GM21381 (cell line): ENCODE data around the gene PPP1CA.

Source experiments
- ATAC-seq: cut with Tn5 transposase; IDR thresholded peaks from one replicate; pipeline ENCODE4 v1.9.1; 2021; ENCODE audit warnings: mild to moderate bottlenecking, moderate library complexity; ENCODE audit not compliant: unreplicated experiment

The PPP1CA gene

DNA sequence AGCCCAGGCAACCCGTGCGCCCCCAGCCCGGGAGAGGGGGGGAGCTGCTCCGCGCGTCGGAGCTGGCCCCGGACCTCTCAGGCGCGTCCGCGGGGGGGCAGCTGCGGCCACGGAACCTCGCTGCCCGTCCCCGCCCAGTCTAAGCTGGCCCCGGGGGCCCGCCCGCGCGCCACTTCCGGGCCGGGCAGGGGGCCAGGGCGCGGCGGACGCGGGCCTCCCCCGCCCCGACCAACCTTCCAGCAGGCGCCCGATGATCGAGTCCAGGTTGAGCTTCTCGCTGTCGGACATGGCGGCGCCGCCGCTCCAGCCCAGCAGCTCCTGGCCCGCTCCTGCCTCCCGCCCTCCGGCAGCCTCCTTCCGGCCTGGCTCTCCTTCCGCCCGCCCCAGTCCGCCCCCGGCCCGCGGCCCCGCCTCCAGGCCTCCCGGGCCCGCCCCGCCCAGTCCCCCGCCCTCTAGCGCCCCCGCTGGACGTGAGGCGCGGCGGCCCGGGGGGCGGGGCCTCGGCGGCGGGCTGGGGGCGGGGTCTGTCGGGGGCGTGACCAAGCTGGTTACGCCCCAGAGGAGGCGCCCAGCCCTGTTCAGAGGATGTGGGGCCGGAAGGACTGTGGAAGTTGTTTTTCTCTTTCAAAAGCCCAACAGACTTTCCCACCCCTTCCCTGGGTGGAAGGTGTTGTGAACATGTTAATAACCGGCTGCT is at the start of gene PPP1CA:
TSS of gene PPP1CA (minus strand) at position 364 of the 697 bp plus-strand sequence. CDS start at position 288, 76 bp downstream.
- ATAC-seq: peak; percentile 54

DNA sequence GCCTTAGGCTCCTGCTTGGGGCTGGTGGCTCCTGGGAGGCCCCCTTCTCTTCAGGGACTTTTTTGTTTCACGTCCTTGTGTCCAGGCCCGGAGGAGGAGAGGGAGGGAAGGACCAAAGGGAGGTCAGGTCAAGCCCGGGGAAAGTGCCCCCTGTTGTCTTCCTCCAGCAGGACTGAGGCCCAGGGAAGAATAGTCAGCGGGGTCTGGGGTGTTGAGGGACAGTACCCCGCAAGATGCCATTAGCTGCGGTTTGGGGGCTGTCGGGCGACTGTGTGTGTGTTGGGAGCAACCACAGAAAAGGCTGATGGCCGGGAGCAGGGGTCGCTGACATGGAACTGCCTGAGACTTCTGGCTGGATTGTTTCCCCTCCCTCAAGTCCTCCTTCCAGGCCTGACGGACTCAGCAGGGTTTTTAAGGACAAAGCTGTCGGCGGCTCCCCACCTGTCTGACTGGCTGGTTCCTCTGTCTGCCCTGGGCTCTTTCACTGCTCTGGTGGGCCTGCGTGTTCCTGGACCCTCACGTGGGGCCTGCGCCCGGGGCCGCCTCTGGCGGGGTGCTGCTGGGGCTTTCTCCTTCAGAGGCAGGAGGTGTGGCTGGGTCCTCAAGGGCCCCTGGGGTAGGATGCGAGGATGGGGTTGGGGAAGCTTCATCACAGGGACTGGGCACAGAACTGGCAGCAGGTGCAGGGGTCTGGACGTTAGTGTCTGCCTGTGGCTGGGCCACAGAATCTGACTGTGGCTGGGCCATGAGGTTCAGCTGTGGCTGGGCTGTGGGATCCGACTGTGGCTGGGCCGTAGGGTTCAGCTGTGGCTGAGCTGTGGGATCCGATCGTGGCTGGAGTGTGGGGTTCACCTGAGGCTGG is 49.4 kb upstream of the PPP1CA start:
- ATAC-seq: no peak

- ATAC-seq: no peak
Observed at GRCh38 chr11:67449116-67449844, 47.6 kb upstream of the PPP1CA start.

- ATAC-seq: no peak
Observed at GRCh38 chr11:67448220-67448609, 46.6 kb upstream of the PPP1CA start.

GRCh38 chr11:67445515-67445914 is 43.9 kb upstream of the PPP1CA start:
- ATAC-seq: no peak

DNA sequence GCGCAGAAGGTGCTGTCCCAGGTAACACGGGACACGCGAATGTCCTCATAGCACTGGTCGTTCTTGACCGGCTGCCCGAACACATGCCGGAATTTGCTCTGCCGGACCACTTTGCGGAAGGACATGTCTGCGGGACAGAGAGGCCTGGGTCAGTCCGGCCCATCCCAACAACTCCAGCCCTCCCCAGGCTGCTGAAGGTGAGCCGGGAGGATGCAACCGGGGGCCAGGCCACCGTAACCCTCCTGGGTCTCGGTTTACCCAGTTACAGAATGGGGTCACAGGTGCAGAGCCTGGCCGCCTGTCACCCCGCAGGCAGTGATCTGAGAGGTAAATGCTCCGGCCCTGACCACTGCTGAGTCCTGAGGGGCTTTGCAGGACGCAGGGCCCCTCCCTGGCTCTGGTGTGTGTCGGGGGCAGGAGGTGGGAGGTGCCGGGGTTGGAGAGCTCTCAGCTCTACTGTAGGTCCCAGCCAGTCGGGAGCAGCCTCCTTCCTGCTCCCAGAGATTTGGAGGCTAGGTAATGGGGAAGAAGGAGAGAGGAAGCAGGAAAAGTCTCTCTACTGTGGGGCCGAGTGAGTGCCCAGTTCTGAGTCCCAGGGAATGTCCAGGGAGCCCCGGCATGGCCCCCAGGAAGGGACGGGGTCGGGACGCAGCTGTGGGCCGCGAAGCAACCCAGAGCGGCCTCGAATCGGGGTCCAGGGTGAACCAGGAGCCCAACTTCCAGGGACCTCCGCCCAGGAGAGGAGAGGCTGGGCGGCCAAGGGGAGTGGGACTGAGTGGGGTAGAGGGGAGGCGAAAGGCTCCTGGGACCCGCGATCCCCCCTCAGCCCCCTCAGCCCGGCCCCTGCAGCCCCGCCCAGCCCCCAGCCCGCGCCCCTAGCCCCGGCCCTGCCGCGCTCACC is 41.1 kb upstream of the PPP1CA start:
- ATAC-seq: no peak

GRCh38 chr11:67441731-67442351 is 40.2 kb upstream of the PPP1CA start:
- no peak for ATAC-seq

DNA sequence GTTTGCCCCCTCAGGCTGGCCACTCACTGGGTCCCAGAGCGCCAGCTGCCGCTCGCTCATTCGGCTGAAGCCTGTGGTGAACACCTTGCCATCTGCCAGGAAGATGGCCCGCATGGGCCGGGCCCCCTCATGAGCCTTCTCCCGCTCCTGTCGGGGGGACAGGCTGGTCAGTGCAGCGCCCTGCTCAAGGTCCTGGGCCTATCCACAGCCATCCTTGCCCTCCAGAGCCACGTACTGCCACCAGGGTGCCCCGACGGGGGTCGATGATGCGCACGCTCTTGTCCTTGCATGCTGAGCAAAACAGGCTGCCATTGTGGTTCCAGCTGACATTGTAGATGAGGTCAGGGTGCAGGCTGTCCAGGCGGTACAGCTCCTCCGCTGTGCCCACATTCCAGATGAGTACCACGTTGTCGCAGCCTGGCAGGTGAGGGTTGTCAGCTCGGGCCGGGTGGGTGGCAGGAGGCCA is 39.5 kb upstream of the PPP1CA start:
- ATAC-seq: no peak

- no peak for ATAC-seq
Observed at GRCh38 chr11:67440229-67441097, 38.8 kb upstream of the PPP1CA start.

DNA sequence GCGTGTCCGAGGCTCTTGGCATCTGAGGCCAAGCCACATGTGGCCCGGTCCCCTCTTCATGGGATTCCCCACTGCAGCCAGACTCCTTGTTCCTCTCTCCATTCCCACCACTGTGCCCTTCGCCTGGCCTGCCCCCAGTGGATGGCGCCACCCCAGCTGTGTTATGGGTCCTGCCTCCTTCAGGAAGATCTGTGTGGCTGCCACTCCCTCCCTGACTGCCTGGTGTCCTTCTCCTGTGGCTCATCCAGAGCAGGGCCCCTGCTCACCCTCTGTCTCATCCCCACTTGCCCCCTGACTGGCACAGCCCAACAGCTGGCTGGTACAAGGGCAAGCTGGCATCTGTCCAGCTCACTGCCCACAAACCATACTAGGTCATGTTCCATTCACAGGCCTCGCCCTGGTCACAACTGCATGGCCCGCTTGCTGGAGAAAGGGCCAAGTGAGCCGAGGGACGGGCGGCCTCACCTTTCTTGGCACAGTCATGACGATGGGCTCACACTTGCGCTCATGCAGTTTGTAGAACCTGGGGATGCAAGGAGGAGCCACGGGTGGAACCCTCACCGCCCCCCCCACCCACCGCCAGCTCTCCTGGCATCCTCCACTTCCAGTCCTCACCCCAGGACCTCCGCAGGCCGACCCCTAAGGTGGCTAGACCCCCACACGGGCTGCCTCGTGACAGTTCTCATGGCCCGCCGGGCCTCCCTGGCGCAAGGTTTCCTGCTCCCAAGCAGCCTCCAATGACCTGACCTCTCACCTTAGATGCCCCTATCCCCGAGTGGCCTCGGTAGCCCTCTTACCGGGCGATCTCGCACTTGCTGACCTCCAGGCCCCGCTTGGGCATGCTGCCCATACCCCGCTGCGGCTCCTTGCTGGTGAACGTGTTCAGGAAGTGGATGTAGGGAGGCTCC is 37.9 kb upstream of the PPP1CA start:
- no peak for ATAC-seq

DNA sequence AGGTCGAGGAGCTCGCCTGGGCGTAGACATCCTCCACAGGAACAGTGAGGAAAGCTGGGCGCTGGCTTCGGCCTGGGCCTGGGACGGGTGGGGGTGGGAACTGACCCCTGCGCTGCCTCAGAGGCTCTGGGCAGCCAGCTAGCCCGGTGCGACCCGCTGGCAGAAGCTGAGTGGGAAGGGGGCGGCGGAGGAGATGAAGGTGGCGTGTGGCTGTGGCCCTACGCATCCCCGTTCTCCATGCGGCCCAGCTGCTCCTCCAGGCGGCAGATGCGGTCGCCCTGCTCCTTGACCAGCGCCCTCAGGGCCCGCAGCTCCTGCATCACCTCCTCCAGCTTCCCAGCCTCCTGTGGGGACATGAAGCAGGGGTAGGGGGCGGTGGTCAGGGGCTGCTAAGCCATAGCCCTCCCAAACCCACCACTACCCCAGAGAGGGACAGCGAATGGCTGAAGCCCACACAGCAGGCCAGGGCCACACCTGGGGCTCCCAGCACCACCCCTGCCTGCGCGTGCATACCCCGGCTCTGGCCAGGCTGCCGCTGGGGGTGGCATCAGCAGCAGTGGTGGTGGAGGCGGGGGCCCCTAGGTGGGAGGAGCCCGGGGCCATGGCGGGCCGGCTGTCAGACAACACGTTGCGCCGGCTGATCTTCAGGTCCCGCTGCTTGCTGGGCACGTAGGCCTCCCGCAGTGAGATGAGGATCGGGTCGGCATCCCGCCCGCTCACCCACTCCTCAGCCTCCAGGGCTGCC is 36.7 kb upstream of the PPP1CA start:
- no peak for ATAC-seq

DNA sequence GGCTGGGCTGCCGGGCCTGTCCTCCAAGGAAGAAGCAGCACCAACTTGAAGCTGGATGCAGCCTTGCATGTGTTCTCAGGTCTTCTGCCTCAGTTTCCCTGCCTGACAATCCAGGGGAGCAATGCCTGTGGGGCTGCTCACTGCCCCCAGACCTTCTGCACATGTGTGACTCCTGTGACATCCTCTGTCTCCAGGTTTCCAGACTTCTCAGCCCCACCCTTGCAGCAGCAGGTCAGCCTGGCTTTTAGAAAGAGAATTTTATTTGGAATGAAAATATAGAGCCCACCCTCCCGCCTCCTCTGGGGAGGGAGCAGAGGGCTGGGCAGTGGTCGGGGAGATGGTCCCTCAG is 36.1 kb upstream of the PPP1CA start:
- no peak for ATAC-seq

DNA sequence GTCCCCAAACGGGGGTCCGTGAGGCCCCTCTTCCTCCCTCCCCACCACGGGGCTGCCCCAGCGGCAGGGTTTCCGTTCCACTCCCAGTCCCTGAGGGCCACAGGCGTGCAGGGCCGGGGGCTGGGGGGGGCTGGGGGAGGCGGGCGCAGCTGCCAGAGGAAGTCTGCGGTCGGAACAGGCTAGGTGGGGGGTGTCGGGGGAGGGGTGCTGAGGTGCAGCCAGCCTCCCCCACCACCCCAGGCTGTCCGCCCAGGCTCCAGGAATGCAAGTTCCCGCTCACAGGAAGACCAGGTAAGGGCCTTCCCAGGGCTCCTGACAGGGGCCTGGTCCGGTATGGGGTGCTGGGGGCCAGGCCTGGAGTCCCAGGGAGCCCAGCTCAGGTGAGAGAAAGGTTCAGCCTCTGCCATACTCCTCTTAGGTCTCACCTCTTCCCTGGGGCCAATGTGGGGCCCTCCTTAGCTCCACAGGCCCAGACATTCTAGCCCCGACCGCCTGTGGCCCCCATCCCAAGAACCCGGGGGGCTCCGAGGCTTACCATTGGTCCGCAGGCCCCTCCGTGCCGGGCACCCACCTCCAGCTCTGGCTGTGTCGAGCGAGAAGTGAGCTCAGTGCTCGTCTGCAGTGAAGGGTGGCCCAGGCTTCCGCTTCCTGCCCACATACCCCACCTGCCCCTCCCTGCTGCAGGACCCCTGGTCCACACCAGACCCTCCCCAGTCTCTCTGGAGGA is 35.6 kb upstream of the PPP1CA start, which contains the start of gene PTPRCAP:
TSS of gene PTPRCAP (minus strand) at position 601 of the 727 bp plus-strand sequence. CDS start at position 538, 63 bp downstream.
- no peak for ATAC-seq

DNA sequence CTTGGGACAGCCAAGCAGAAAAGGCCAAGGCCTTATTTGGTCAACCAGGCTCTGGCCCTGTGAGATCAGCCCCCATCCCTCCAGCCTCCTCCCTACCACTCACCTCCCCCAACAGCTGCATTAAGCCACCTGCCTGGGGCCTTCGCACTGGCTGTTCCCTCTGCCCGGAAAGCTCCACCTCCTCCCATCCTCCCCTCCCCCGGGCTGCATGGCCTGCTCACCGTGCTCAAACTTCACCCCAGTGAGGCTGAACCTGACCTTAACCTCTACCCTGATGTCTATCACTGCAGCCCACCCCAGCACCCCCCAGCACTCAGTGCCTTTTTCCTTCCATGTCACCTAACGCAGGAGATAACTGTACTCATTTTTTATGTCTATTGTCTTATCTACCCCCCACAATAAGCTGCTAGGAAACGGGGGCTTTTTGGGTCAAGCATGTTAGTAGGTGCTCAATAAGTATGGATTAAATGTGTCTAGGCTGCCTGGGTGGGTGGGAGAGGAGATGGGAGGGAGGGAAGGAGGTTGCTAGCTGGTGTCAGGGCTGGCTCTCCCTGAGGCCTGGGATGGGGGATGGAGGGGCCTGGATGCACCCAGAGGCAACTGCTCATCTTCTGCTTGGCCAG is 34.9 kb upstream of the PPP1CA start:
- ATAC-seq: no peak

GRCh38 chr11:67435727-67436458 is 34.2 kb upstream of the PPP1CA start:
- no peak for ATAC-seq
